Neural cell (in vitro differentiated cells): ENCODE data around the gene SULT1A1. TPM values are rescaled to one million over a fixed set of nuclear protein-coding genes. Genes with fewer than 3 reads are reported as not detected.

Experiments used
- H2AFZ ChIP-seq: fragments of 200-600, 300-800 bp; sonication (generic), shearing (Covaris generic); 2 replicates; pipeline ENCODE4 v1.6.0; 2014; ENCODE audit warnings: low read depth, mild to moderate bottlenecking, antibody characterized with exemption, low read length, moderate library complexity
- H3F3A ChIP-seq: fragments of 200-600 bp; shearing (Covaris generic); 2 replicates; pipeline ENCODE4 v1.6.1; 2016; ENCODE audit warnings: mild to moderate bottlenecking, moderate library complexity, mixed read lengths, antibody characterized with exemption, low read length; ENCODE audit not compliant: insufficient read depth, poor library complexity, severe bottlenecking
- H3K27ac ChIP-seq: fragments of 200-600, 300-800 bp; sonication (generic), shearing (Covaris generic); 2 replicates; pipeline ENCODE4 v1.5.1; 2014; ENCODE audit warnings: mild to moderate bottlenecking, low read length, moderate library complexity
- H3K27me3 ChIP-seq: fragments of 300-800, 200-600 bp; sonication (generic), shearing (Covaris generic); 2 replicates; pipeline ENCODE4 v1.6.0; 2014; ENCODE audit warnings: mild to moderate bottlenecking, low read depth, low read length, moderate library complexity; ENCODE audit not compliant: insufficient read depth
- H3K36me3 ChIP-seq: fragments of 300-800, 200-600 bp; sonication (generic), shearing (Covaris generic); 2 replicates; pipeline ENCODE4 v1.5.1; 2014; ENCODE audit warnings: mild to moderate bottlenecking, antibody characterized with exemption, low read length, moderate library complexity; ENCODE audit not compliant: insufficient read depth
- H3K4me2 ChIP-seq: fragments of 300-800, 200-600 bp; sonication (generic), shearing (Covaris generic); 2 replicates; pipeline ENCODE4 v1.6.0; 2014; ENCODE audit warnings: mild to moderate bottlenecking, low read length
- H3K4me3 ChIP-seq: fragments of 300-800, 200-600 bp; sonication (generic), shearing (Covaris generic); 2 replicates; pipeline ENCODE4 v1.5.1; 2014; ENCODE audit warnings: mild to moderate bottlenecking, low read length, moderate library complexity
- H3K79me2 ChIP-seq: fragments of 200-600 bp; shearing (Covaris generic); replicated peaks from 2 replicates; pipeline ENCODE4 v1.6.0; 2014; ENCODE audit warnings: mild to moderate bottlenecking, low read length, moderate library complexity; ENCODE audit not compliant: insufficient read depth
- H3K9ac ChIP-seq: fragments of 300-800, 200-600 bp; sonication (generic), shearing (Covaris generic); 2 replicates; pipeline ENCODE4 v1.6.1; 2016; ENCODE audit warnings: mild to moderate bottlenecking, low read length, mixed read lengths
- H3K9me2 ChIP-seq: fragments of 200-600 bp; shearing (Covaris generic); 2 replicates; pipeline ENCODE4 v1.6.1; 2016; ENCODE audit warnings: mild to moderate bottlenecking, low read length, mixed read lengths; ENCODE audit not compliant: insufficient read depth
- H3K9me3 ChIP-seq: fragments of 200-600, 300-800 bp; sonication (generic), shearing (Covaris generic); 2 replicates; pipeline ENCODE4 v1.6.1; 2016; ENCODE audit warnings: mild to moderate bottlenecking, mixed run types, low read length, moderate library complexity, mixed read lengths
- H4K20me1 ChIP-seq: fragments of 200-600 bp; shearing (Covaris generic); 2 replicates; pipeline ENCODE4 v1.6.1; 2016; ENCODE audit warnings: mild to moderate bottlenecking, mixed run types; ENCODE audit not compliant: insufficient read depth
- EP300 ChIP-seq: fragments of 450-650 bp; conservative IDR thresholded peaks from 2 replicates; pipeline ENCODE4 v1.6.1; 2014; ENCODE audit warnings: antibody characterized with exemption, mild to moderate bottlenecking, moderate library complexity; ENCODE audit not compliant: poor library complexity, severe bottlenecking
- EZH2 ChIP-seq: fragments of 200-600, 300-800 bp; shearing (Covaris generic), sonication (generic); IDR thresholded peaks from 2 replicates; pipeline ENCODE4 v1.6.1; 2014; ENCODE audit warnings: antibody characterized with exemption, low read length, borderline replicate concordance, mild to moderate bottlenecking; ENCODE audit not compliant: insufficient read depth, poor library complexity, severe bottlenecking
- MXI1 ChIP-seq: fragments of 450-650 bp; conservative IDR thresholded peaks from 2 replicates; pipeline ENCODE4 v1.6.1; 2014; ENCODE audit warnings: antibody characterized with exemption, mild to moderate bottlenecking; ENCODE audit not compliant: poor library complexity, severe bottlenecking
- POLR2AphosphoS5 ChIP-seq: IDR thresholded peaks from 2 replicates; pipeline ENCODE4 v1.6.1; 2012
- RAD21 ChIP-seq: fragments of 450-650 bp; conservative IDR thresholded peaks from 2 replicates; pipeline ENCODE4 v1.6.1; 2014; ENCODE audit warnings: antibody characterized with exemption, mild to moderate bottlenecking, moderate library complexity
- REST ChIP-seq: IDR thresholded peaks from 2 replicates; pipeline ENCODE4 v1.6.1; 2012; ENCODE audit warnings: borderline replicate concordance
- SMC3 ChIP-seq: fragments of 450-650 bp; conservative IDR thresholded peaks from 2 replicates; pipeline ENCODE4 v1.6.1; 2014; ENCODE audit warnings: antibody characterized with exemption, mild to moderate bottlenecking, moderate library complexity; ENCODE audit not compliant: poor library complexity
- TAF1 ChIP-seq: IDR thresholded peaks from 2 replicates; pipeline ENCODE4 v1.6.1; 2012; ENCODE audit warnings: low read depth
- polyA plus RNA-seq: library from polyadenylated mRNA; depleted of rRNA; stranded (reverse); fragments of >200 nt; gene quantifications from 2 replicates; pipeline ENCODE4 v1.2.3, GENCODE V29; 2014
- TF ChIP-seq, protein P1 (sequence below): fragments of 450-650 bp; IDR thresholded peaks from 2 replicates; pipeline ENCODE4 v1.5.1; 2014; ENCODE audit warnings: antibody characterized with exemption, mild to moderate bottlenecking, moderate library complexity; ENCODE audit not compliant: poor library complexity, severe bottlenecking

Gene SULT1A1
- polyA plus RNA-seq, 1 donor from 2014 or later = not detected

DNA sequence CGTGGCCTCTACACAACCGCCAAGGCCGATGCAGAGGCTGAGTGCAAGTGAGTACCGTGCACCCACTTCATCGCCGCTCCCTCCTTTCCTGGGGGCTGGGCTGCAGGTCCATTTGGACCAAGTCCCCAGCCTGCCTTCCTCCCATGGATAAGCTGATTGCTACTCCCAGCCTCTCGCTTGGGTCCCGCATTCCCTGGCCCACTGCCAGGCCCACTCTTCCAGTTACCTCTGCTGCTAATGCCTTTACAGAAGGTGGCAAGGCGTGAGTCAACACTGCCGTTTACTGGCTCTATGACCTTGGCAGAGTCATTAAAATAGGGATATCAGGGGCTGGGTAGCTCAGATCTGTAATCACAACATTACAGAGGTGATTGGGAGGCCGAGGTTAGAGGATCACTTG is 24.2 kb downstream of the SULT1A1 start:
- Histone ChIP-seq H3K4me2 (no peak overlapping the region), H3K36me3 (no peaks in the 10 kb centered on the region), H3K9me3 (no peaks in the 10 kb centered on the region), H4K20me1 (no peaks in the 10 kb centered on the region), H3F3A (no peaks in the 10 kb centered on the region), H3K9me2 (no peaks in the 10 kb centered on the region), H3K9ac (no peak overlapping the region), H3K27ac (no peak overlapping the region), H2AFZ (no peak overlapping the region), H3K79me2 (no peaks in the 10 kb centered on the region), H3K27me3 (no peaks in the 10 kb centered on the region), H3K4me3 (no peak overlapping the region)
- no peak for TF ChIP-seq RAD21

- Histone ChIP-seq H4K20me1 (no peaks in the 10 kb centered on the region), H2AFZ (no peak overlapping the region), H3K9ac (no peak overlapping the region), H3F3A (no peaks in the 10 kb centered on the region), H3K9me3 (no peaks in the 10 kb centered on the region), H3K4me3 (no peak overlapping the region), H3K36me3 (no peaks in the 10 kb centered on the region), H3K4me2 (no peak overlapping the region), H3K27me3 (no peaks in the 10 kb centered on the region), H3K9me2 (no peaks in the 10 kb centered on the region), H3K27ac (no peak overlapping the region), H3K79me2 (no peaks in the 10 kb centered on the region)
- TF ChIP-seq EP300 = no peak
- TF ChIP-seq, protein P1, sequence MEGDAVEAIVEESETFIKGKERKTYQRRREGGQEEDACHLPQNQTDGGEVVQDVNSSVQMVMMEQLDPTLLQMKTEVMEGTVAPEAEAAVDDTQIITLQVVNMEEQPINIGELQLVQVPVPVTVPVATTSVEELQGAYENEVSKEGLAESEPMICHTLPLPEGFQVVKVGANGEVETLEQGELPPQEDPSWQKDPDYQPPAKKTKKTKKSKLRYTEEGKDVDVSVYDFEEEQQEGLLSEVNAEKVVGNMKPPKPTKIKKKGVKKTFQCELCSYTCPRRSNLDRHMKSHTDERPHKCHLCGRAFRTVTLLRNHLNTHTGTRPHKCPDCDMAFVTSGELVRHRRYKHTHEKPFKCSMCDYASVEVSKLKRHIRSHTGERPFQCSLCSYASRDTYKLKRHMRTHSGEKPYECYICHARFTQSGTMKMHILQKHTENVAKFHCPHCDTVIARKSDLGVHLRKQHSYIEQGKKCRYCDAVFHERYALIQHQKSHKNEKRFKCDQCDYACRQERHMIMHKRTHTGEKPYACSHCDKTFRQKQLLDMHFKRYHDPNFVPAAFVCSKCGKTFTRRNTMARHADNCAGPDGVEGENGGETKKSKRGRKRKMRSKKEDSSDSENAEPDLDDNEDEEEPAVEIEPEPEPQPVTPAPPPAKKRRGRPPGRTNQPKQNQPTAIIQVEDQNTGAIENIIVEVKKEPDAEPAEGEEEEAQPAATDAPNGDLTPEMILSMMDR = no peak
- no peak for TF ChIP-seq POLR2AphosphoS5
- TF ChIP-seq TAF1 = no peak
- TF ChIP-seq REST = no peak
- TF ChIP-seq MXI1 = no peak
- TF ChIP-seq RAD21 = no peak
- no peak for TF ChIP-seq SMC3
- TF ChIP-seq EZH2 = no peak
Observed at GRCh38 chr16:28580726-28581315, 29.0 kb downstream of the SULT1A1 start.
